ENCODE results near the gene CACNA1C.

The CACNA1C gene

DNA sequence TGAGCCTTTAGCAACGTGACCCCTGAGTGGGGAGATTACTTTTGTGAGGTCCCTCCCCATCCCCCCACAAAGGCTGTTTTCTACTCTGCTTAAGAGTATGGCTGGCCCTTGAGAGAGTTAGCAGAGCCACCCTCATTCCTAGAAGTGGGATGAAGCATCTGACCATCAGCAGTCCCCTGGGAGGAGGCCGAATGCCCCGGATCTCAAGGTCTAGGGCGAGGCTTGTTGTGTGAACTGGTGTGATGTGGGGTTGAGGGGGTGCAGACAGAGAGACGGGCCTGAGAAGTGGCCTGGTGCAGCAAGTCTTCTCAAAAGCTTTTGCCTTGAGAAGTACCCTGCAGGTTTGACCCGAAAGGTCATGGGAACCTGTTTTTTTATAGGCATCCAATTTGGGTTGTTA lies 589.0 kb downstream of the CACNA1C start:
- no peak overlapping the region for H3K4me3 ChIP-seq (ENCODE audit: low read depth, low read length)
- TF ChIP-seq, protein P1, sequence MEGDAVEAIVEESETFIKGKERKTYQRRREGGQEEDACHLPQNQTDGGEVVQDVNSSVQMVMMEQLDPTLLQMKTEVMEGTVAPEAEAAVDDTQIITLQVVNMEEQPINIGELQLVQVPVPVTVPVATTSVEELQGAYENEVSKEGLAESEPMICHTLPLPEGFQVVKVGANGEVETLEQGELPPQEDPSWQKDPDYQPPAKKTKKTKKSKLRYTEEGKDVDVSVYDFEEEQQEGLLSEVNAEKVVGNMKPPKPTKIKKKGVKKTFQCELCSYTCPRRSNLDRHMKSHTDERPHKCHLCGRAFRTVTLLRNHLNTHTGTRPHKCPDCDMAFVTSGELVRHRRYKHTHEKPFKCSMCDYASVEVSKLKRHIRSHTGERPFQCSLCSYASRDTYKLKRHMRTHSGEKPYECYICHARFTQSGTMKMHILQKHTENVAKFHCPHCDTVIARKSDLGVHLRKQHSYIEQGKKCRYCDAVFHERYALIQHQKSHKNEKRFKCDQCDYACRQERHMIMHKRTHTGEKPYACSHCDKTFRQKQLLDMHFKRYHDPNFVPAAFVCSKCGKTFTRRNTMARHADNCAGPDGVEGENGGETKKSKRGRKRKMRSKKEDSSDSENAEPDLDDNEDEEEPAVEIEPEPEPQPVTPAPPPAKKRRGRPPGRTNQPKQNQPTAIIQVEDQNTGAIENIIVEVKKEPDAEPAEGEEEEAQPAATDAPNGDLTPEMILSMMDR (conservative IDR thresholded peaks at IDR 0.05; ENCODE audit: low read depth, low read length), result no peak
- no peak for DNase-seq (ENCODE audit: low read depth)

DNA sequence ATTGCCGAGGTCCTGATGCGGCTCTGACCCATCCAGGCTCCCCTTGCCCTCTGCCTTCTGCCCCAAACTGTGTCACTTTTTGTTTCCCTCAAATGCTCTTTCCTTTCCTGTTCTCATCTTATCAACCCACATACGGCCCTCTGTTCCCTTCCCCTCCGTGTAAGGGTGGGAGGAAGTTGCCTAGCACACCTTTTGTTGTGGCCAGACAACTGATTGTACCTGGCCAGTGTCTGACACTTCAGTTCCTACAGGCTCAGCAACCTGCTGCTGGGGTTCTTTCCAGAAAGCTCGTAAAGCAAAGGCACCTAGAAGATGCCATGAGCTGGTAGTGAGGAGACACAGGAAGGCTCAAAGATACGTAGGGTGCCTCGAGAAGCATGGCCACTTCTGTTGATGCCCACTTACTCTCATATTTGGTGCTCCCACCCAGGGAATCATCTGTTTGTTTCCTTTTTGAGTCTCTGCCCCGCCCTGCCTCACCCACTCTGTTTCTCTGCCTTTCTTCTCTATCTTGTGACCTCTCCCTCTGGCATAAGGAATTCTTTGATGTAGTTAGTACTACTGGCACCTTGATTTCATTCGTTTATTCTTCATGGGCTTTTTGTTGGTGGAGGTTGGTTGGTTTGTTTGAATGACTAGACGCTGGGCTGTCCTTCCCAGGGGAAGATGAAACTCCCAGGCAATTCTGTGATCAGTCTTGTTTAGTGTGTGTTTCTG lies 589.5 kb downstream of the CACNA1C start:
- DNase-seq (ENCODE audit: low read depth), result no peak
- H3K4me3 ChIP-seq (ENCODE audit: low read depth, low read length), result no peak overlapping the region
- TF ChIP-seq, protein P1 (conservative IDR thresholded peaks at IDR 0.05; ENCODE audit: low read depth, low read length), result no peak

DNA sequence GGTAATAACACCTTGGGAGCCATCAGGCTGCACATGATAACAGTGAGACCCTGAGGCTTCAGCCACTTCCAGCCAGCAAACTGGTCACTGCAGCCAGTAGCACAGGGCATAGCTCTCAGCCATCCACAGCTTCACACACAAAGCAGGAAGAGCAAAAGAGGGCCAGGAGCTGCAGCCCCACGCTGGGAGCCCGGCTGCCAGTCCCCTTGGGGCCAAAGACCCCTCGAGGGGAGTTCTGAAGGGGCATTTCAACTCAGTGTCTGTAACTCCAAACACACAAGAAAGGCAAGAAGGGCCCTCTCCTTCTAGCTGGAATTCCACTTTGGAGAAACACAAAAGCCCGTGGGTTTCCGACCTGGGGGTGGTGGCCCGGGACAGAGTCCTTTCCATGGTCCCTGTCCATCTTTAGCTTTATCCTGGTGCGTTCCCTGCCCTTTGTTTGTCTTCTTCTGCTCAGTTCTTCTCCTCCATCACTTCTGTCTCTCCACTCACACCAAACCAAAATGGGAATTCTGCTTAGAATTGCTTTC lies 590.2 kb downstream of the CACNA1C start:
- DNase-seq (ENCODE audit: low read depth), result no peak
- TF ChIP-seq, protein P1 (conservative IDR thresholded peaks at IDR 0.05; ENCODE audit: low read depth, low read length), result no peak
- no peak overlapping the region for H3K4me3 ChIP-seq (ENCODE audit: low read depth, low read length)

DNA sequence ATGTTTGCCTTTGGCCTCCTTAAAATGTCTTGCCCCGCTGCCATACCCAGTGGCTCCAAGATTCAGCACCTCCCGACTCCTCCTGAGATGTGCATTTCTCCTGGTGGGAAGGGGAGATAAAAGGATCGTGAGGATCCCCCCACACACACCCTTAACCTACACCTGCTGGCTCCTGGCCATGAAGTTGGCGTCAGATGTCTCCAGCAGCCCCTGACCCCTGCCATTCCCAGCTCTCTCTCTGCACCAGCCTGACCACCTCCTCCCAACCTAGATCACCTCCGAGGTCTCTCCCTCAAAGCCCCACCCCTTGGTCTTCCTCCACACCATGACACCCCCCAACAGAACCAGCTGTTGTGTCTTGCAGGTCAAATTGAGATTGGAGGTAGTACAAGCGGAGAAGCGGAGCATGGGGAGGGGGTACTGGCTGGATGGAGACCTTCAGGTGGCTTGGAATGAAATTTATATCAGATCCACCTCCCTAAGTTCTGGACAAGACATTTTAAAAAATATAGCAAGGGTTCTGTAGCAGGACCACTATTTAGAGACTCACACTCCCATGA lies 590.9 kb downstream of the CACNA1C start:
- no peak overlapping the region for H3K4me3 ChIP-seq (ENCODE audit: low read depth, low read length)
- DNase-seq (ENCODE audit: low read depth), result no peak
- TF ChIP-seq, protein P1 (conservative IDR thresholded peaks at IDR 0.05; ENCODE audit: low read depth, low read length), result no peak

DNA sequence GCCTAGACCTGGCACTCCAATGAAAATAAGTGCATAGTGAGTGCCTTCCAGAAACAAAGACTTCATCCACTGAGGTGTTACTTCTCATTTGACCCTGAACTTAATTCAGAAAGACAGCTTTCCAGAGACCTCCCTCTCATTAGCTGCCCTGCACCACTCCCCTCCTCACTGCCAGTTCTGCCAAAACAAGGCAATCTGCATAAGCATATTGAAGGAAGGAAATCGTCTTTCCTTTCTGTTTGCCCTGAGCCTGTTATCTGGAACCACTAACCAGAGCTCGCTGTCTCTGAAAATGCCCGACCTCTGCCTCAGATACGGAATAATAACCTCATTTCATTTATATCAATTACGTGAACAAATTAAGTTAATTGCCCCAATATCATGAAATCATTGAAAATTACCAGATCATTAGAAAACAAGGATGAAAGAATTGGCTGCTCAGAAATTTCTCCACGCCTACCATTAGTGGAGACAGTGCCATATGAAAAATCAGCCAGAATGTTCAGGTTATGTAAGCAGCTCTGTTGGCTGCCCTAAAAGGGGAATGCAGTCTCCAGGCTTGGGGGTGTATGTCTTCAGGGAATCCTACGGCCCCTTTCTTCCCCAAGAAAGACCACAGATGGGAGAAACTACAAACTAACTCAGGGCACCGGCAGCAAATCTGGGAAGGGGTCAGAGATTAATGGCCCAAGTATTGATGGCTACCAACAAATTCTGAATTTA lies 592.1 kb downstream of the CACNA1C start:
- TF ChIP-seq, protein P1 (conservative IDR thresholded peaks at IDR 0.05; ENCODE audit: low read depth, low read length), result no peak

DNA sequence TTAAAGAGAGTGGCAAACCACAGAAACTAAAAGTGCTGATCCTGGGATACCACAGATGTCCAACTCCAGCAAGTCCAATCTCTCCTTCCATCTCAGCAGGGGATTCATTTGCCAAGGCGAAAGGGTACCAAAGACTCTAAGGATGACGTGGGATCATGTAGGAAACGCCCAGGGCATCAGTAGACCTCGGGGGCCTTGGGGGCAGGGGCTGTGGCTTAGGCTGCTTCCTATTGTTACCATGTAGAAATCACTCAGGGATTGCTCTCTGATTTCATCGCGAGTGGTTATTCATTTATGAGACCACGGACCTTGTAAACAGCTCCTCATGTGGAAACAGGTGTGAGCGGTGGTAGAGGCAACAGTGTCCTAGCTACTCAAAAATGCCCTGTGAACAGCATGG lies 592.7 kb downstream of the CACNA1C start:
- TF ChIP-seq, protein P1 (conservative IDR thresholded peaks at IDR 0.05; ENCODE audit: low read depth, low read length), result no peak
- no peak overlapping the region for H3K4me3 ChIP-seq (ENCODE audit: low read depth, low read length)
- no peak for DNase-seq (ENCODE audit: low read depth)

More for the DNA sequence above, 592.1 kb downstream of the CACNA1C start:
- DNase-seq (ENCODE audit: low read depth), result no peak
- no peak overlapping the region for H3K4me3 ChIP-seq (ENCODE audit: low read depth, low read length)

Measured in choroid plexus epithelial cell (primary cell).